Astrocyte (in vitro differentiated cells and primary cell): ENCODE results near the gene CAPN9. TPM values are rescaled to one million over a fixed set of nuclear protein-coding genes. Genes with fewer than 3 reads are reported as not detected.

ENCODE experiments used
- DNase-seq: peaks from one replicate; pipeline ENCODE4 v3.0.0-alpha.2; 2010; ENCODE audit warnings: low read depth
- FAIRE-seq: peaks from 2 replicates; lab custom pipeline; 2011; peaks lifted over from hg19 to GRCh38; lab: Jason Lieb, UNC
- H2AFZ ChIP-seq: 2 replicates; pipeline ENCODE4 v1.6.0; 2012; ENCODE audit warnings: low read depth, low read length, inconsistent platforms
- H3K27ac ChIP-seq: 2 replicates; pipeline ENCODE4 v1.5.1; 2011; ENCODE audit warnings: low read depth, low read length, inconsistent platforms
- H3K27me3 ChIP-seq: 2 replicates; pipeline ENCODE4 v1.6.0; 2011; ENCODE audit warnings: low read length, inconsistent platforms; ENCODE audit not compliant: insufficient read depth
- H3K36me3 ChIP-seq: 2 replicates; pipeline ENCODE4 v1.5.1; 2011; ENCODE audit warnings: low read length, inconsistent platforms; ENCODE audit not compliant: insufficient read depth
- H3K4me1 ChIP-seq: 2 replicates; pipeline ENCODE4 v1.5.1; 2011; ENCODE audit warnings: low read length, inconsistent platforms; ENCODE audit not compliant: insufficient read depth
- H3K4me2 ChIP-seq: 2 replicates; pipeline ENCODE4 v1.6.0; 2012; ENCODE audit warnings: low read length, inconsistent platforms
- H3K4me3 ChIP-seq: 2 replicates; pipeline ENCODE4 v1.5.1; 2011; ENCODE audit warnings: low read depth, mild to moderate bottlenecking, low read length, inconsistent platforms; ENCODE audit not compliant: insufficient read depth
- H3K79me2 ChIP-seq: 2 replicates; pipeline ENCODE4 v1.6.0; 2012; ENCODE audit warnings: mild to moderate bottlenecking, low read length, inconsistent platforms; ENCODE audit not compliant: insufficient read depth
- H3K9ac ChIP-seq: 2 replicates; pipeline ENCODE4 v1.6.0; 2012; ENCODE audit warnings: mild to moderate bottlenecking, low read length, inconsistent platforms
- H3K9me3 ChIP-seq: 2 replicates; pipeline ENCODE4 v1.5.1; 2012; ENCODE audit warnings: low read depth, mild to moderate bottlenecking, low read length, inconsistent platforms; ENCODE audit not compliant: insufficient read depth
- H4K20me1 ChIP-seq: 2 replicates; pipeline ENCODE4 v1.6.0; 2012; ENCODE audit warnings: low read length, inconsistent platforms; ENCODE audit not compliant: insufficient read depth
- H3K27ac Mint-ChIP-seq: one replicate; pipeline ENCODE4 v1.8.0; 2021; ENCODE audit warnings: mild to moderate bottlenecking, mixed read lengths; ENCODE audit not compliant: unreplicated experiment
- H3K27me3 Mint-ChIP-seq: one replicate; pipeline ENCODE4 v1.8.0; 2021; ENCODE audit warnings: low read depth, mixed read lengths; ENCODE audit not compliant: unreplicated experiment
- H3K36me3 Mint-ChIP-seq: one replicate; pipeline ENCODE4 v1.8.0; 2021; ENCODE audit warnings: low read depth, mixed read lengths; ENCODE audit not compliant: unreplicated experiment
- H3K4me1 Mint-ChIP-seq: one replicate; pipeline ENCODE4 v1.8.0; 2021; ENCODE audit warnings: low read depth, mixed read lengths; ENCODE audit not compliant: unreplicated experiment
- H3K4me3 Mint-ChIP-seq: one replicate; pipeline ENCODE4 v1.8.0; 2021; ENCODE audit warnings: mild to moderate bottlenecking, moderate library complexity, mixed read lengths; ENCODE audit not compliant: unreplicated experiment
- H3K9me3 Mint-ChIP-seq: one replicate; pipeline ENCODE4 v1.8.0; 2021; ENCODE audit warnings: mild to moderate bottlenecking, mixed read lengths; ENCODE audit not compliant: unreplicated experiment
- EZH2 ChIP-seq: IDR thresholded peaks from 2 replicates; pipeline ENCODE4 v1.6.1; 2012; ENCODE audit warnings: mild to moderate bottlenecking, low read length, inconsistent platforms; ENCODE audit not compliant: insufficient read depth
- total RNA-seq: library from RNA; stranded (reverse); gene quantifications from 2 replicates; pipeline ENCODE4 v1.2.1, GENCODE V29; 2021
- TF ChIP-seq, protein P1 (sequence below): IDR thresholded peaks from 2 replicates; pipeline ENCODE4 v1.5.1; 2011; ENCODE audit warnings: low read depth, mild to moderate bottlenecking, inconsistent platforms, low read length, moderate library complexity; ENCODE audit not compliant: insufficient read depth

Gene CAPN9
- total RNA-seq, 1 donor from 2014 or later, result not detected

DNA sequence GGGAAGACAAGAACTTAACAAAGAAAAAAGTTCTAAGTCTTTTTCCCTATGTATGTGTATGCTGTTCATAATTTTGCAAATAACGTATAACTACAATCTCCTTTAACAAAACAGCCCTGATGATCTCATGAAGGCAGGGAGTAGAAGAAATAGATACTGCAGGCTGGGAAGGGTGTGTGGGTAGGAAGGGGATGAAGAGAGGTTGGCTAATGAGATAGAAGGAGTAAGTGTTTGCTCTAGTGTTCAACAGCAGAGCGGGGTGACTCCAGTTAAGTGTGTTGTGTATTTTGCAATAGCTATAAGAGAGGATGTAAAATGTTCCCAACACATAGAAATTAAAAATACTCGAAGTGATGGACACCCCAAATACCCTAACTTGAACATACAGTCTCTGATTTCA is 101.0 kb downstream of the CAPN9 start:
- Histone ChIP-seq H3K27ac (no peak overlapping the region), H3K27me3 (no peaks in the 10 kb centered on the region), H4K20me1 (peaks cover 19% of the 10 kb centered on the region), H3K9me3 (peaks cover 3% of the 10 kb centered on the region), H2AFZ (no peak overlapping the region), H3K4me3 (no peak overlapping the region), H3K4me2 (peak overlapping the region; percentile 16), H3K36me3 (peaks cover 10% of the 10 kb centered on the region), H3K4me1 (peaks cover 42% of the 10 kb centered on the region), H3K9ac (no peak overlapping the region), H3K79me2 (peaks cover 74% of the 10 kb centered on the region)
- H3K4me1 Mint-ChIP-seq, result peaks cover 71% of the 10 kb centered on the region
- no peak overlapping the region for H3K4me3 Mint-ChIP-seq
- H3K9me3 Mint-ChIP-seq, result peaks cover 4% of the 10 kb centered on the region
- TF ChIP-seq, protein P1, sequence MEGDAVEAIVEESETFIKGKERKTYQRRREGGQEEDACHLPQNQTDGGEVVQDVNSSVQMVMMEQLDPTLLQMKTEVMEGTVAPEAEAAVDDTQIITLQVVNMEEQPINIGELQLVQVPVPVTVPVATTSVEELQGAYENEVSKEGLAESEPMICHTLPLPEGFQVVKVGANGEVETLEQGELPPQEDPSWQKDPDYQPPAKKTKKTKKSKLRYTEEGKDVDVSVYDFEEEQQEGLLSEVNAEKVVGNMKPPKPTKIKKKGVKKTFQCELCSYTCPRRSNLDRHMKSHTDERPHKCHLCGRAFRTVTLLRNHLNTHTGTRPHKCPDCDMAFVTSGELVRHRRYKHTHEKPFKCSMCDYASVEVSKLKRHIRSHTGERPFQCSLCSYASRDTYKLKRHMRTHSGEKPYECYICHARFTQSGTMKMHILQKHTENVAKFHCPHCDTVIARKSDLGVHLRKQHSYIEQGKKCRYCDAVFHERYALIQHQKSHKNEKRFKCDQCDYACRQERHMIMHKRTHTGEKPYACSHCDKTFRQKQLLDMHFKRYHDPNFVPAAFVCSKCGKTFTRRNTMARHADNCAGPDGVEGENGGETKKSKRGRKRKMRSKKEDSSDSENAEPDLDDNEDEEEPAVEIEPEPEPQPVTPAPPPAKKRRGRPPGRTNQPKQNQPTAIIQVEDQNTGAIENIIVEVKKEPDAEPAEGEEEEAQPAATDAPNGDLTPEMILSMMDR, result no peak
- no peak for TF ChIP-seq EZH2
- H3K36me3 Mint-ChIP-seq, result peaks cover 46% of the 10 kb centered on the region
- FAIRE-seq (no peak), DNase-seq (no peak)
- H3K27me3 Mint-ChIP-seq, result no peaks in the 10 kb centered on the region
- peak overlapping the region; percentile 97 for H3K27ac Mint-ChIP-seq

DNA sequence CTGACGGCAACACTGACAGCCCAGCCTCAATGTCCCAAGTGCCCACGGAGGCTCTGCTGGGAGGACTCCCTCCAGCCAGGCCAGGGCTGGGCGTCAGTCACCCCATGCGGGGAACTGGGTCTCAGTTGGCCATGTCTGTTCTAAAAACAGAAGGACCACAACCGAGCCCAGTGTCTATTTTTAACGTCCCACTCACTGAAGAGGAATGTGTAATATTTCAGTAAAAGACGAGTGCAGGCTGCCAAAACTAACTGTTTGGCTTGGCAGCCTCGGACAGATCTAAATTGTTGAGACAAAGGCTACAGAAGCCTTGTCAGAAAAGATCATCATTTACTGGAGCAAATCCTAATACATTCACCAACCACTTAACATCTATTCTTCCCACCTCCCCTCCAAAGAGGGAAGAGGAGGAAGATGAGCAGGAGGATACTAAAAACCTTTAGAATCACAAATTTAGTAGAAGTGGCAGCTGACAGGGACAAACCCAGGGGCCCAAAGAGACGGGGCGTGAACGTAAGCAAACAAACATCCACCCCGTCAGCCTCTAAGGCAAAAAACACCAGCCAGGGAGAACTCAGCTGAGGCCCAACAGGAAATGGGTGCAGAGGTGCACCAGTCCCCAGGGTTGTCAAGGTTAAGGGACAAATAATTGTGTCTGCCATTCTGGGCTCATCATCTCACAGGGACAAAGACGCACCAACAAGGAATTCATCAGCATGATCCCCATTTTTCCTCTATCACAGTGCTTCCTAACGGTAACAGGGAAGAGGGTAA is 102.5 kb downstream of the CAPN9 start:
- H3K36me3 ChIP-seq, result peaks cover 21% of the 10 kb centered on the region
- DNase-seq, result peak; percentile 97
- Mint-ChIP-seq H3K27ac (peak overlapping the region; percentile 97), H3K9me3 (peaks cover 4% of the 10 kb centered on the region), H3K4me1 (peaks cover 76% of the 10 kb centered on the region), H3K27me3 (no peaks in the 10 kb centered on the region), H3K4me3 (peak overlapping the region; percentile 58), H3K36me3 (peaks cover 48% of the 10 kb centered on the region)
- peaks cover 14% of the 10 kb centered on the region for H4K20me1 ChIP-seq
- peak overlapping the region; percentile 72 for H3K4me2 ChIP-seq
- H2AFZ ChIP-seq, result no peak overlapping the region
- H3K9ac ChIP-seq, result peak overlapping the region; percentile 66
- H3K79me2 ChIP-seq, result peaks cover 74% of the 10 kb centered on the region
- H3K4me1 ChIP-seq, result peaks cover 42% of the 10 kb centered on the region
- no peaks in the 10 kb centered on the region for H3K27me3 ChIP-seq
- peak; percentile 99 for FAIRE-seq
- H3K27ac ChIP-seq, result peak overlapping the region; percentile 87
- TF ChIP-seq EZH2, result no peak
- TF ChIP-seq, protein P1, result no peak
- peaks cover 3% of the 10 kb centered on the region for H3K9me3 ChIP-seq
- peak overlapping the region; percentile 40 for H3K4me3 ChIP-seq

- Histone ChIP-seq H3K9me3 (peaks cover 3% of the 10 kb centered on the region), H3K27me3 (no peaks in the 10 kb centered on the region), H3K9ac (peak overlapping the region; percentile 66), H3K27ac (peak overlapping the region; percentile 87), H3K4me3 (no peak overlapping the region), H4K20me1 (peaks cover 10% of the 10 kb centered on the region), H3K4me2 (peak overlapping the region; percentile 72), H2AFZ (no peak overlapping the region), H3K79me2 (peaks cover 80% of the 10 kb centered on the region), H3K36me3 (peaks cover 28% of the 10 kb centered on the region), H3K4me1 (peaks cover 51% of the 10 kb centered on the region)
- Mint-ChIP-seq H3K27me3 (no peaks in the 10 kb centered on the region), H3K9me3 (peaks cover 4% of the 10 kb centered on the region), H3K4me3 (peak overlapping the region; percentile 65), H3K36me3 (peaks cover 50% of the 10 kb centered on the region), H3K27ac (peak overlapping the region; percentile 97), H3K4me1 (peaks cover 80% of the 10 kb centered on the region)
- no peak for TF ChIP-seq EZH2
- FAIRE-seq (no peak), DNase-seq (no peak)
These were observed 103.4 kb downstream of the CAPN9 start for GRCh38 chr1:230850547-230850946.
